Adrenal gland (tissue), 5 donors: Measurements from ENCODE around the gene TGDS.

Experiments used
- CTCF ChIP-seq, 6 experiments: fragments of 450-650 bp in 4 of 6; fragments of 200-600 bp in 2 of 6; sonication (generic) in 1 of 6; IDR thresholded peaks; 1 replicate in 5 of 6; 2 replicates in 1 of 6; pipeline versions ENCODE4 v1.5.1 to v1.8.0; 2016 to 2021; ENCODE audit warnings: antibody characterized with exemption in 6 of 6, mild to moderate bottlenecking in 2 of 6, moderate library complexity in 1 of 6
- POLR2A ChIP-seq, 2 donors: fragments of 450-650 bp; IDR thresholded peaks; one replicate each; pipeline ENCODE4 v1.6.1; 2017; ENCODE audit warnings: antibody characterized with exemption in 2 of 2, mild to moderate bottlenecking in 2 of 2, moderate library complexity in 1 of 2
- donor health status: DM: no; HTN: no; CAD: no.

GRCh38 chr13:94544922-94545321 lies 51.0 kb downstream of the TGDS start:
- no peak for TF ChIP-seq CTCF (IDR thresholded peaks at IDR 0.05)
- no peak for TF ChIP-seq POLR2A (IDR thresholded peaks at IDR 0.05)
